Suprapubic skin (tissue), 4 donors: ENCODE data around the gene XPO1. TPM values are rescaled to one million over a fixed set of nuclear protein-coding genes. Genes with fewer than 3 reads are reported as not detected.
"Not testable (repeated sequence)": the region's sequence is repeated elsewhere in the genome, so short reads cannot be mapped to it uniquely, and the experiment has no call there.

Experiments used
- DNase-seq, 2 donors: peaks; one replicate each; pipeline ENCODE4 v3.0.0-alpha.2; 2019; ENCODE audit warnings: low spot score in 2 of 2
- H3K27ac ChIP-seq: fragments of 200-600 bp; sonication (generic); one replicate; pipeline ENCODE4 v1.5.1; 2019
- H3K27me3 ChIP-seq: fragments of 200-600 bp; sonication (generic); one replicate; pipeline ENCODE4 v1.5.1; 2019
- H3K36me3 ChIP-seq: fragments of 200-600 bp; sonication (generic); one replicate; pipeline ENCODE4 v1.5.1; 2019
- H3K4me1 ChIP-seq: fragments of 200-600 bp; sonication (generic); one replicate; pipeline ENCODE4 v1.5.1; 2019
- H3K4me3 ChIP-seq: fragments of 200-600 bp; sonication (generic); one replicate; pipeline ENCODE4 v1.5.1; 2019; ENCODE audit warnings: mild to moderate bottlenecking
- H3K9me3 ChIP-seq: fragments of 200-600 bp; sonication (generic); one replicate; pipeline ENCODE4 v1.5.1; 2019
- CTCF ChIP-seq, 2 donors: fragments of 200-600 bp in 1 of 2; fragments of 450-650 bp in 1 of 2; sonication (generic) in 1 of 2; IDR thresholded peaks; one replicate each; pipeline ENCODE4 v1.5.1; 2016 to 2019; ENCODE audit warnings: antibody characterized with exemption in 2 of 2, mild to moderate bottlenecking in 1 of 2, moderate library complexity in 1 of 2
- EP300 ChIP-seq: sonication (generic); formaldehyde crosslinking; IDR thresholded peaks from one replicate; pipeline ENCODE4 v1.6.1; 2017; ENCODE audit warnings: antibody characterized with exemption
- POLR2A ChIP-seq, 2 donors: fragments of 450-650 bp; IDR thresholded peaks; one replicate each; pipeline ENCODE4 v1.6.1; 2017; ENCODE audit warnings: antibody characterized with exemption in 2 of 2, mild to moderate bottlenecking in 2 of 2, moderate library complexity in 2 of 2
- POLR2AphosphoS5 ChIP-seq, 3 donors: sonication (generic); formaldehyde crosslinking; IDR thresholded peaks; one replicate each; pipeline ENCODE4 v1.6.1; 2017; ENCODE audit warnings: antibody characterized with exemption in 3 of 3
- WGBS: methylation state at CpG from one replicate; pipeline ENCODE4 v1.1.5; 2018; 5-methylcytosine and 5-hydroxymethylcytosine counted together
- total RNA-seq, 4 donors: library from RNA; depleted of rRNA; stranded (reverse); fragments of >200 nt; gene quantifications; one replicate each; pipeline ENCODE4 v1.1.0, GENCODE V29; 2016

Gene XPO1
- total RNA-seq, 4 donors from 2014 or later: 74.3 to 136 (median 82.7) TPM

DNA sequence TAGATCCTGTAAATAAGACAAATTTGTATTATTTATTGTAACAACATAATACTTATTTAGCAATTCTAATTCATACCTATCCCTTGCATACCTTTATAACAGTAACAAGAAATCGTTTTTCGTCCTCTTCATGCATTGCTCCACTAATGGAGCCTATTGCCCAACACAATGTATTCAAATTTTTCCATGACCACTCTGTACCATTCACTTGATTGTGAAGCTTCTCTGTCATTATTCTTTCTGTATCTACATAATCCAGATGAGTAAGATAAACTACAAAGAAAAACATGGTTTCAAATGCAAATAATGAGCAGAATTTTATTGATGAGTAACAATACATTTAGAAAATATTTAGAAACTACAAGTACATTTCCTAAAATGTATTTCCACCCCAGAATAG lies 45.7 kb downstream of the XPO1 start:
- no peaks in the 10 kb centered on the region for H3K4me1 ChIP-seq
- H3K36me3 ChIP-seq: peaks cover 99% of the 10 kb centered on the region
- 93% methylated on average over 2 of the region's 2 CpGs for WGBS
- no peaks in the 10 kb centered on the region for H3K9me3 ChIP-seq
- DNase-seq: no peak
- no peak overlapping the region for H3K4me3 ChIP-seq
- H3K27me3 ChIP-seq: no peaks in the 10 kb centered on the region
- TF ChIP-seq CTCF (IDR thresholded peaks at IDR 0.05): no peak
- no peak for TF ChIP-seq EP300
- TF ChIP-seq POLR2A (IDR thresholded peaks at IDR 0.05): no peak
- TF ChIP-seq POLR2AphosphoS5 (IDR thresholded peaks at IDR 0.05): no peak
- no peak overlapping the region for H3K27ac ChIP-seq

- WGBS: over 99% methylated on average over 5 of the region's 5 CpGs
- TF ChIP-seq CTCF (IDR thresholded peaks at IDR 0.05) (no peak), POLR2A (IDR thresholded peaks at IDR 0.05) (no peak), EP300 (no peak), POLR2AphosphoS5 (IDR thresholded peaks at IDR 0.05) (no peak)
- peaks cover 90% of the 10 kb centered on the region for H3K36me3 ChIP-seq
Observed at GRCh38 chr2:61485281-61485680, 52.9 kb downstream of the XPO1 start.

GRCh38 chr2:61478086-61478485 lies 60.1 kb downstream of the XPO1 start:
- Histone ChIP-seq H3K27ac (no peak overlapping the region), H3K9me3 (no peaks in the 10 kb centered on the region), H3K36me3 (peaks cover 54% of the 10 kb centered on the region), H3K4me1 (no peaks in the 10 kb centered on the region), H3K27me3 (no peaks in the 10 kb centered on the region), H3K4me3 (no peak overlapping the region)
- 86% methylated on average over 6 of the region's 6 CpGs for WGBS
- no peak for TF ChIP-seq CTCF (IDR thresholded peaks at IDR 0.05)
- TF ChIP-seq EP300: no peak
- TF ChIP-seq POLR2A (IDR thresholded peaks at IDR 0.05): no peak
- DNase-seq: no peak

More at GRCh38 chr2:61485281-61485680, 52.9 kb downstream of the XPO1 start:
- Histone ChIP-seq H3K4me1 (no peaks in the 10 kb centered on the region), H3K9me3 (no peaks in the 10 kb centered on the region), H3K4me3 (no peak overlapping the region), H3K27me3 (no peaks in the 10 kb centered on the region), H3K27ac (no peak overlapping the region)
- DNase-seq: no peak

- not testable (repeated sequence) for H3K27me3 ChIP-seq, H3K27ac ChIP-seq, H3K4me3 ChIP-seq, H3K4me1 ChIP-seq, H3K9me3 ChIP-seq
- H3K36me3 ChIP-seq: peaks cover 44% of the 10 kb centered on the region
- peak in 1 of 2 donors; percentile 35 for DNase-seq
- WGBS: 97% methylated on average over 12 of the region's 12 CpGs
Observed at GRCh38 chr2:61476929-61477589, 61.1 kb downstream of the XPO1 start.

GRCh38 chr2:61471905-61472805 lies 66.0 kb downstream of the XPO1 start:
- H3K27me3 ChIP-seq: no peaks in the 10 kb centered on the region
- H3K4me3 ChIP-seq: peak overlapping the region; percentile 90
- peaks cover 25% of the 10 kb centered on the region for H3K4me1 ChIP-seq
- whole genome bisulfite sequencing: 37% methylated on average over 19 of the region's 19 CpGs
- peak in 1 of 2 donors; percentile 58 for DNase-seq
- peak overlapping the region; percentile 98 for H3K27ac ChIP-seq
- H3K36me3 ChIP-seq: peaks cover 4% of the 10 kb centered on the region
- no peaks in the 10 kb centered on the region for H3K9me3 ChIP-seq
- no peak for TF ChIP-seq EP300
- no peak for TF ChIP-seq POLR2AphosphoS5 (IDR thresholded peaks at IDR 0.05)
- no peak for TF ChIP-seq POLR2A (IDR thresholded peaks at IDR 0.05)
- no peak for TF ChIP-seq CTCF (IDR thresholded peaks at IDR 0.05)
